OCI-LY7 (cell line): ENCODE results near the gene LUZP1.

Experiments used
- EZH2phosphoT487 ChIP-seq: fragments of 200-600 bp; sonication (generic); IDR thresholded peaks from 2 replicates; pipeline ENCODE4 v1.6.1; 2018; ENCODE audit warnings: low read depth, borderline replicate concordance, mild to moderate bottlenecking, mixed run types, antibody characterized with exemption, low read length, moderate library complexity, mixed read lengths
- TF ChIP-seq, protein P1 (sequence below): fragments of 200-600 bp; sonication (generic); conservative IDR thresholded peaks from 2 replicates; pipeline ENCODE4 v1.5.1; 2014; ENCODE audit warnings: mild to moderate bottlenecking, antibody characterized with exemption, low read length, moderate library complexity, mixed read lengths

DNA sequence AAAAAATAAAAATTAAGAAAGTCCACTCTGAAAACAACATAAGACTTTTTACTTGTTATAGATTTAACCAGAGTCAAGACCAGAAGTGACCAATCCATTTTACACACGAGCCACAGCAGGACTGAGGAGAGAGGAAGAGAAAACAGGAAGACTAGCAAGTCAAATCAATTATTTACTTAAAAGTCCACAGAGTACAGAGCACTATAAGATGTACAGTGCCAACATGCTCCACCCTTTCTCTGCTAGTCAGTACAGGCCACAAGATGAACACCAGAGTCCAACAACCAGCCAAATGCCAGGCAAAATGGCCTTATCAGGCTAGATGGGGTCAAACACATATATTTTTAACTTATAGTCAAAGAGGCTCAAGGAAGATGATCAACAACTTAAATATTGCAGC is 19.5 kb downstream of the LUZP1 start:
- TF ChIP-seq, protein P1, sequence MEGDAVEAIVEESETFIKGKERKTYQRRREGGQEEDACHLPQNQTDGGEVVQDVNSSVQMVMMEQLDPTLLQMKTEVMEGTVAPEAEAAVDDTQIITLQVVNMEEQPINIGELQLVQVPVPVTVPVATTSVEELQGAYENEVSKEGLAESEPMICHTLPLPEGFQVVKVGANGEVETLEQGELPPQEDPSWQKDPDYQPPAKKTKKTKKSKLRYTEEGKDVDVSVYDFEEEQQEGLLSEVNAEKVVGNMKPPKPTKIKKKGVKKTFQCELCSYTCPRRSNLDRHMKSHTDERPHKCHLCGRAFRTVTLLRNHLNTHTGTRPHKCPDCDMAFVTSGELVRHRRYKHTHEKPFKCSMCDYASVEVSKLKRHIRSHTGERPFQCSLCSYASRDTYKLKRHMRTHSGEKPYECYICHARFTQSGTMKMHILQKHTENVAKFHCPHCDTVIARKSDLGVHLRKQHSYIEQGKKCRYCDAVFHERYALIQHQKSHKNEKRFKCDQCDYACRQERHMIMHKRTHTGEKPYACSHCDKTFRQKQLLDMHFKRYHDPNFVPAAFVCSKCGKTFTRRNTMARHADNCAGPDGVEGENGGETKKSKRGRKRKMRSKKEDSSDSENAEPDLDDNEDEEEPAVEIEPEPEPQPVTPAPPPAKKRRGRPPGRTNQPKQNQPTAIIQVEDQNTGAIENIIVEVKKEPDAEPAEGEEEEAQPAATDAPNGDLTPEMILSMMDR, result no peak
- no peak for TF ChIP-seq EZH2phosphoT487
